K562 (cell line): Measurements from ENCODE around the gene DNM1. TPM values are rescaled to one million over a fixed set of nuclear protein-coding genes. Genes with fewer than 3 reads are reported as not detected.

ENCODE experiments used
- ATF4 ChIP-seq: fragments of 450-650 bp; formaldehyde crosslinking; IDR thresholded peaks from 2 replicates; pipeline ENCODE4 v1.4.0; 2022; ENCODE audit warnings: mild to moderate bottlenecking, moderate library complexity
- CTCFL ChIP-seq: IDR thresholded peaks from 2 replicates; pipeline ENCODE4 v1.6.1; 2011; ENCODE audit warnings: borderline replicate concordance, low read depth, mild to moderate bottlenecking, moderate library complexity, low read length; ENCODE audit not compliant: insufficient read depth, poor library complexity, severe bottlenecking
- E4F1 ChIP-seq: fragments of 250-450 bp; sonication (Bioruptor Pico); IDR thresholded peaks from 2 replicates; pipeline ENCODE4 v1.5.0; 2021; ENCODE audit warnings: mild to moderate bottlenecking, borderline replicate concordance
- ERF ChIP-seq: fragments of 450-650 bp; formaldehyde crosslinking; IDR thresholded peaks from 2 replicates; pipeline ENCODE4 v1.4.0; 2020; ENCODE audit warnings: mild to moderate bottlenecking, mixed read lengths
- ETS2 ChIP-seq: IDR thresholded peaks from 2 replicates; pipeline ENCODE4 v1.6.1; 2016; ENCODE audit warnings: borderline replicate concordance, missing genetic modification characterization, mild to moderate bottlenecking, moderate library complexity, missing compliant biosample characterization; ENCODE audit not compliant: poor library complexity, severe bottlenecking
- EWSR1 ChIP-seq: fragments of 450-650 bp; IDR thresholded peaks from 2 replicates; pipeline ENCODE4 v1.6.1; 2018; ENCODE audit warnings: borderline replicate concordance, mild to moderate bottlenecking, low read depth, moderate library complexity; ENCODE audit not compliant: partially characterized antibody
- GMEB1 ChIP-seq: fragments of 250-450 bp; sonication (Bioruptor Pico); IDR thresholded peaks from 2 replicates; pipeline ENCODE4 v1.4.0; 2020; ENCODE audit warnings: mild to moderate bottlenecking
- ID3 ChIP-seq, 2 experiments: fragments of 250-450 bp in 1 of 2; fragments of 450-650 bp in 1 of 2; sonication (Bioruptor Pico) in 1 of 2; IDR thresholded peaks; 2 replicates each; pipeline versions ENCODE4 v1.6.1 to v1.8.0; 2016 to 2021; ENCODE audit warnings: mild to moderate bottlenecking in 2 of 2, moderate library complexity in 2 of 2, missing compliant biosample characterization in 1 of 2, missing genetic modification characterization in 1 of 2
- RB1 ChIP-seq: fragments of 450-650 bp; IDR thresholded peaks from 2 replicates; pipeline ENCODE4 v1.6.1; 2017; ENCODE audit warnings: low read depth, mild to moderate bottlenecking
- SMAD2 ChIP-seq: fragments of 150-350 bp; IDR thresholded peaks from 2 replicates; pipeline ENCODE4 v1.6.1; 2014; ENCODE audit warnings: low read depth, mild to moderate bottlenecking, low read length
- SMC3 ChIP-seq: conservative IDR thresholded peaks from 2 replicates; pipeline ENCODE4 v1.6.1; 2011; ENCODE audit warnings: low read depth, low read length, improper control_type of control experiment; ENCODE audit not compliant: insufficient read depth
- TBP ChIP-seq: optimal IDR thresholded peaks from 2 replicates; pipeline ENCODE3; 2011; ENCODE audit warnings: low read depth, low read length, improper control_type of control experiment
- TCFL5 ChIP-seq: fragments of 250-450 bp; sonication (Bioruptor Pico); conservative IDR thresholded peaks from 2 replicates; pipeline ENCODE4 v1.6.1; 2021; ENCODE audit warnings: mild to moderate bottlenecking, moderate library complexity, matching md5 sums
- THRB ChIP-seq: fragments of 450-650 bp; formaldehyde crosslinking; conservative IDR thresholded peaks from 2 replicates; pipeline ENCODE4 v1.4.0; 2022; ENCODE audit warnings: mild to moderate bottlenecking, missing genetic modification characterization
- WHSC1 ChIP-seq: IDR thresholded peaks from one replicate; pipeline ENCODE4 v1.6.1; 2012; ENCODE audit warnings: low read length, control low read depth, inconsistent platforms
- polyA plus RNA-seq, 8 experiments: library from polyadenylated mRNA; depleted of rRNA in 4 of 8; stranded (reverse) in 5 of 8; unstranded in 3 of 8; fragments of >200 nt; fragmentation: Nextera tagmentation in 2 of 8; fragmentation: Illumina TruSeq in 1 of 8; extraction: Ambion mirVana in 2 of 8; extraction: Trizol in 1 of 8; gene quantifications; 2 replicates each; pipeline versions ENCODE4 v1.2.1 to v1.2.3, GENCODE V29; 2011 to 2014; ENCODE audit warnings: inconsistent platforms in 1 of 8, missing spikeins in 1 of 8
- total RNA-seq, 7 experiments: library from RNA; depleted of rRNA in 6 of 7; stranded (reverse); fragments of >200 nt in 6 of 7; fragmentation: Illumina TruSeq in 2 of 7; extraction: Trizol in 2 of 7; gene quantifications; 2 replicates each; pipeline versions ENCODE4 v1.2.1 to v1.2.3, GENCODE V29; 2011 to 2021; ENCODE audit warnings: low replicate concordance in 1 of 7

DNM1 gene
- total and polyA plus RNA-seq, 9 of the 15 experiments (the other 6 are each of a cell fraction or from before 2014, with no cell fraction given), result 0.39 to 23.1 (median 9.1) TPM

GRCh38 chr9:128203024-128203706 lies at the start of gene DNM1 (continued):
- peak; percentile 74; the same call in 1 of the 2 replicates for TF ChIP-seq THRB (CRISPR knock-in tag)
- TF ChIP-seq GMEB1, result peak; percentile 85
- peak; percentile 80 for TF ChIP-seq TBP
- TF ChIP-seq RB1, result no peak
- TF ChIP-seq ID3 (CRISPR knock-in tag; IDR thresholded peaks at IDR 0.05), result no peak
- TF ChIP-seq ID3 (tag; IDR thresholded peaks at IDR 0.05), result peak; percentile 94
- TF ChIP-seq SMC3, result peak; percentile 83; the same call in 1 of the 2 replicates
- no peak for TF ChIP-seq EWSR1
- TF ChIP-seq TCFL5 (CRISPR knock-in tag), result 0 out of 2 replicates have a peak, but pooled peaks have one; percentile 33
- no peak; the same call in 1 of the 2 replicates for TF ChIP-seq E4F1
- TF ChIP-seq ERF (CRISPR knock-in tag), result peak; percentile 77; the same call in 1 of the 2 replicates
- TF ChIP-seq ATF4, result peak; percentile 63
- TF ChIP-seq WHSC1, result no peak
- TF ChIP-seq ETS2 (tag), result peak; percentile 78
- TF ChIP-seq SMAD2, result no peak
- TF ChIP-seq CTCFL, result no peak
